Right lobe of liver (tissue), 6 donors: Measurements from ENCODE around the gene DSG3. TPM values are rescaled to one million over a fixed set of nuclear protein-coding genes. Genes with fewer than 3 reads are reported as not detected.

Experiments used
- ATAC-seq, 4 donors: fragments of 200-7000 bp; cut with Tn5 transposase; one replicate each; pipeline ENCODE4 v1.9.1; 2020; ENCODE audit warnings: mild to moderate bottlenecking in 4 of 4, moderate library complexity in 4 of 4
- DNase-seq, 3 donors: peaks; one replicate each; pipeline ENCODE4 v3.0.0-alpha.2; 2020
- H3K27ac ChIP-seq, 3 donors: fragments of 200-600 bp; one replicate each; pipeline ENCODE4 v1.8.0; 2022
- H3K27me3 ChIP-seq, 2 donors: fragments of 200-600 bp; one replicate each; pipeline ENCODE4 v1.8.0; 2022
- H3K36me3 ChIP-seq, 4 donors: fragments of 200-600 bp; sonication (generic) in 1 of 4; one replicate each; pipeline versions ENCODE4 v1.5.1 to v1.8.0; 2017 to 2022; ENCODE audit warnings: control low read depth in 1 of 4
- H3K4me1 ChIP-seq, 4 donors: fragments of 200-600 bp; sonication (generic) in 1 of 4; one replicate each; pipeline versions ENCODE4 v1.5.1 to v1.8.0; 2017 to 2022; ENCODE audit warnings: control low read depth in 1 of 4
- H3K4me3 ChIP-seq, 3 donors: fragments of 200-600 bp; one replicate each; pipeline ENCODE4 v1.8.0; 2022
- H3K9me3 ChIP-seq, 4 donors: fragments of 200-600 bp; sonication (generic) in 1 of 4; one replicate each; pipeline versions ENCODE4 v1.5.1 to v1.8.0; 2017 to 2022; ENCODE audit warnings: control low read depth in 1 of 4
- POLR2A ChIP-seq: fragments of 450-650 bp; IDR thresholded peaks from one replicate; pipeline ENCODE4 v1.6.1; 2017; ENCODE audit warnings: antibody characterized with exemption, mild to moderate bottlenecking
- WGBS: methylation state at CpG from one replicate; pipeline ENCODE4 v1.1.6; 2018; ENCODE audit warnings: low coverage, low lambda C conversion rate; ENCODE audit not compliant: insufficient coverage; ENCODE audit errors: missing lambda C conversion rate; 5-methylcytosine and 5-hydroxymethylcytosine counted together
- intact Hi-C, 2 donors: fragments of 100-400 bp; cut with DNase I; formaldehyde crosslinking; loops; one replicate each; pipeline versions ENCODE4 v1.11.2 to v1.14.1; 2022
- total RNA-seq, 6 experiments: library from RNA; depleted of rRNA in 2 of 6; stranded (reverse); fragments of >200 nt in 2 of 6; fragmentation: NEBNext Ultra II Directional in 3 of 6; extraction: Animal tissue kit (Norgen Biotek cat#: 25700) in 3 of 6; gene quantifications; one replicate each; pipeline versions ENCODE4 v1.1.0 to v1.2.4, GENCODE V29; 2016 to 2023
- TF ChIP-seq, protein P1 (sequence below), 4 donors: fragments of 200-600 bp in 3 of 4; fragments of 450-650 bp in 1 of 4; IDR thresholded peaks; one replicate each; pipeline versions ENCODE4 v1.5.1 to v1.8.0; 2016 to 2022; ENCODE audit warnings: antibody characterized with exemption in 4 of 4, mild to moderate bottlenecking in 2 of 4
- donor health status: DM: no; HTN: yes; CAD: no.
- donor health status: DM: no; HTN: no; CAD: no.
- donor health status: DM: no; HTN: no; CAD: no.
- donor health status: DM: no; HTN: yes; CAD: no.
- donor health status: DM: no; HTN: yes; CAD: no.

DSG3 gene
- total RNA-seq, 6 experiments from 2014 or later, result 0.09 TPM; not detected in 5

DNA sequence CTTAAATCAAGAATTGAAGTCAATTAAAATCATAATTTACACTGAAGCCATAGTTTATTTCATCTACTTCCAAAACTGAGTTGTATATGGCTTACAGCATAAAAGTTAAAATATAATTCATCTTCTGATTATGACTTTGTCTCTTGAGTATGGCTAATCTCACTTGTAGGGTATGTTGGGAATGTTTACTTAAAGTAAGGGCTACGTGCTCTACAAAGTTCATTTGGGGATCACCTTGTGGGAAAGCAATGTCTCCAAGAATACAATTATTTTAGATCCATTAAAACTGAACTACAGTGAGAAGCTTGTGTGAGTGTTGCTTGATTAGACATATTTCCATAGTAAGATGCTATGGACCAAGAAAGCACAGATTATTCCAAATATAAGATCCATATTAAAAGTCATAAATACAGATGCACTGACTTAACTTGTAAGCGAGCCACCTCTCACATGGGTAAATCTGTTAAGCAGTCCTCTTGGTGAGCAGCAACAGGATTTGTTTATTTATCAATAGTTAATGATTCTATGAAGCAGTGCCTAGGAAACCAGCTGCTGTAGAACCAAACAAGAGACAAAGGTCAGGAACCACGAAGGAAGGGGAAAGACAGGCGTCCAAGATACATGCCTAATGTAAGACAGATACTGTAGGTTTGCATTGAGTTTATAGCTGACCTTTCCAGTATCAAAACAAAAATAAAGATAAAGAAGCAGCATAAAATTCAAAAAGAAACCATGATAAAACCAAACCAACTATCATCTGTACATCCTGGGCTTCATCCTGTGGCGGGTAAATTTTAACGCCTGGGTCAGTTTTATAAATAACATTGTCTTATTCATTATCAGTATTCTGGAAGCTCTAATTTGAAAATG is 46.1 kb upstream of the DSG3 start:
- Histone ChIP-seq H3K27ac (peak overlapping the region; percentile 19 to 69 (median 61)), H3K4me3 (peak overlapping the region in 2 of 3 donors; percentile 17 to 23), H3K27me3 (no peaks in the 10 kb centered on the region), H3K4me1 (peaks cover 0 to 34% (median 16%) of the 10 kb centered on the region in 4 donors), H3K9me3 (no peaks in the 10 kb centered on the region), H3K36me3 (no peaks in the 10 kb centered on the region)
- ATAC-seq (peak; percentile 85 to 93 (median 92)), DNase-seq (peak in 1 of 3 donors; percentile 53)
- TF ChIP-seq, protein P1, sequence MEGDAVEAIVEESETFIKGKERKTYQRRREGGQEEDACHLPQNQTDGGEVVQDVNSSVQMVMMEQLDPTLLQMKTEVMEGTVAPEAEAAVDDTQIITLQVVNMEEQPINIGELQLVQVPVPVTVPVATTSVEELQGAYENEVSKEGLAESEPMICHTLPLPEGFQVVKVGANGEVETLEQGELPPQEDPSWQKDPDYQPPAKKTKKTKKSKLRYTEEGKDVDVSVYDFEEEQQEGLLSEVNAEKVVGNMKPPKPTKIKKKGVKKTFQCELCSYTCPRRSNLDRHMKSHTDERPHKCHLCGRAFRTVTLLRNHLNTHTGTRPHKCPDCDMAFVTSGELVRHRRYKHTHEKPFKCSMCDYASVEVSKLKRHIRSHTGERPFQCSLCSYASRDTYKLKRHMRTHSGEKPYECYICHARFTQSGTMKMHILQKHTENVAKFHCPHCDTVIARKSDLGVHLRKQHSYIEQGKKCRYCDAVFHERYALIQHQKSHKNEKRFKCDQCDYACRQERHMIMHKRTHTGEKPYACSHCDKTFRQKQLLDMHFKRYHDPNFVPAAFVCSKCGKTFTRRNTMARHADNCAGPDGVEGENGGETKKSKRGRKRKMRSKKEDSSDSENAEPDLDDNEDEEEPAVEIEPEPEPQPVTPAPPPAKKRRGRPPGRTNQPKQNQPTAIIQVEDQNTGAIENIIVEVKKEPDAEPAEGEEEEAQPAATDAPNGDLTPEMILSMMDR (IDR thresholded peaks at IDR 0.05), result no peak
- no peak for TF ChIP-seq POLR2A
- intact Hi-C loops, result no loop called here
- 18% methylated on average over 6 of the region's 6 CpGs for WGBS

DNA sequence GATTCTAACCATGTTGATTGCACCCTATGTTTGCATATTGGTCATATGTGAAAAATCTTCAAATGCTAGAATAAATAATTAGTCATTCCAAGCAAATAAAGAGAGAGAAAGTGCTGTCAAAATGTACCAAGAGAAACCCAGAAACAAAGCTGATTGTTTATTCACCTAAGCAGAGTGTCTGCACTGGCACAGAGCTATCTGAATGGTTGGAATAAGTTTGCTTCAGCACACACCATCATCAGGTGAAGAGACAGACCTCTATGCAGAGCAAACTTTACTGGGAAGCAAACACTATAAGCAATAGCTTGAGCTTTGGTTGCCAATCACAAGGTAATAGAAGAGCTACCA is 45.5 kb upstream of the DSG3 start:
- no peaks in the 10 kb centered on the region for H3K36me3 ChIP-seq
- intact Hi-C loops, result no loop called here
- peak overlapping the region; percentile 19 to 69 (median 61) for H3K27ac ChIP-seq
- H3K9me3 ChIP-seq, result no peaks in the 10 kb centered on the region
- DNase-seq (no peak), ATAC-seq (peak; percentile 77 to 89 (median 88))
- TF ChIP-seq, protein P1 (IDR thresholded peaks at IDR 0.05), result no peak
- no peak for TF ChIP-seq POLR2A
- peaks cover 0 to 31% (median 15%) of the 10 kb centered on the region in 4 donors for H3K4me1 ChIP-seq
- no peaks in the 10 kb centered on the region for H3K27me3 ChIP-seq
- peak overlapping the region in 2 of 3 donors; percentile 17 to 23 for H3K4me3 ChIP-seq

DNA sequence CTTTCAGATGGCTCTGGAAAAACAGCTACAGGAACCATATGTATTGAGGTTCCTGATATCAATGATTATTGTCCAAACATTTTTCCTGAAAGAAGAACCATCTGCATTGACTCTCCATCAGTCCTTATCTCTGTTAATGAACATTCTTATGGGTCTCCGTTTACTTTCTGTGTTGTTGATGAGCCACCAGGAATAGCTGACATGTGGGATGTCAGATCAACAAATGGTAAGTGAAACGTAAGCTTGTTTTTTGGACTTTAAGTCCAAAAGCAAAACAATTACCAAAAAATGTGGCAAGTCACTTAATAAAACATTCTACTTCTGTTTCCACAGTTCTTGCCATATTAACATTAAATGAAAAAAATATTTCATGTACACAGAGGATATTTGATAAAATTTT is 44.1 kb upstream of the DSG3 start:
- H3K9me3 ChIP-seq, result no peaks in the 10 kb centered on the region
- peak in 1 of 4 donors; percentile 10 for ATAC-seq

DNA sequence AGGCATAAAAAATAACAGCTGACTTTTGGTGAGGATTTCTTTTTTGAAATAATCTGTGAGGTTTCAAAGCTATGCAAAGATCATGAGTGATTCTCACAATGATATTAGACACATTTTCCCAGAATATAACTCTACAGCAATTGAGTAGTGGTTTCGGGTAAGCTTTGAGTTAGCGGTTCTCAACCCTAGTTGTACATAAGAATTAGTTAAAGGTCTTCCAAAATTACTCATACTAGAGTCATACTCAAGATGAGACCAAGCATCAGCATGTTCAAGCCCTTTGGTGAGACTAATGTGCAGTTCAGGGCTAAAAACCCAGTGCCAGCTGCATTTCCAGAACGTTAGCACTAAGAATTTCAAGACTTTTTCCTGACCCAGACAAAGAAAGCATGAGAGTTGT is 39.9 kb upstream of the DSG3 start:
- Histone ChIP-seq H3K27me3 (no peaks in the 10 kb centered on the region), H3K4me3 (no peak overlapping the region), H3K9me3 (no peaks in the 10 kb centered on the region), H3K36me3 (no peaks in the 10 kb centered on the region), H3K4me1 (peaks cover 0 to 12% (median 2%) of the 10 kb centered on the region in 4 donors), H3K27ac (no peak overlapping the region)
- no peak for TF ChIP-seq POLR2A
- TF ChIP-seq, protein P1 (IDR thresholded peaks at IDR 0.05), result no peak
- no peak for ATAC-seq
- WGBS, result 69% methylated on average over 3 of the region's 3 CpGs
- no peak for DNase-seq
- intact Hi-C loops, result no loop called here

More for the DNA sequence above, 44.1 kb upstream of the DSG3 start:
- 18% methylated on average over 2 of the region's 2 CpGs for WGBS
- no peaks in the 10 kb centered on the region for H3K36me3 ChIP-seq
- DNase-seq, result no peak
- H3K4me3 ChIP-seq, result no peak overlapping the region
- no peaks in the 10 kb centered on the region for H3K27me3 ChIP-seq
- intact Hi-C loops, result no loop called here
- peak overlapping the region in 1 of 3 donors; percentile 61 for H3K27ac ChIP-seq
- no peak for TF ChIP-seq POLR2A
- TF ChIP-seq, protein P1 (IDR thresholded peaks at IDR 0.05), result no peak
- peaks cover 0 to 23% (median 11%) of the 10 kb centered on the region in 4 donors for H3K4me1 ChIP-seq
